ENCODE results near the gene MPND.

MPND gene

GRCh38 chr19:4372165-4373012 is 29.0 kb downstream of the MPND start:
- DNase-seq (ENCODE audit: low read depth): no peak

GRCh38 chr19:4373013-4373367 is 29.6 kb downstream of the MPND start:
- H3K4me3 ChIP-seq (ENCODE audit: low read depth, low read length): no peak overlapping the region
- no peak for DNase-seq (ENCODE audit: low read depth)
- no peak for TF ChIP-seq CTCF (conservative IDR thresholded peaks at IDR 0.05; ENCODE audit: low read depth, low read length)

More at GRCh38 chr19:4372165-4373012, 29.0 kb downstream of the MPND start:
- no peak overlapping the region for H3K4me3 ChIP-seq (ENCODE audit: low read depth, low read length)
- no peak for TF ChIP-seq CTCF (conservative IDR thresholded peaks at IDR 0.05; ENCODE audit: low read depth, low read length)

- TF ChIP-seq CTCF (conservative IDR thresholded peaks at IDR 0.05; ENCODE audit: low read depth, low read length): no peak
- no peak overlapping the region for H3K4me3 ChIP-seq (ENCODE audit: low read depth, low read length)
- DNase-seq (ENCODE audit: low read depth): no peak
These were observed 30.5 kb downstream of the MPND start for GRCh38 chr19:4373601-4374497.

GRCh38 chr19:4374498-4375163 is 31.3 kb downstream of the MPND start:
- no peak for TF ChIP-seq CTCF (conservative IDR thresholded peaks at IDR 0.05; ENCODE audit: low read depth, low read length)
- no peak overlapping the region for H3K4me3 ChIP-seq (ENCODE audit: low read depth, low read length)
- peak; percentile 64 for DNase-seq (ENCODE audit: low read depth)

- H3K4me3 ChIP-seq (ENCODE audit: low read depth, low read length): no peak overlapping the region
- peak; percentile 67 for DNase-seq (ENCODE audit: low read depth)
- TF ChIP-seq CTCF (conservative IDR thresholded peaks at IDR 0.05; ENCODE audit: low read depth, low read length): peak; percentile 60
These were observed 32.0 kb downstream of the MPND start for GRCh38 chr19:4375164-4376027.

GRCh38 chr19:4376028-4376670 is 32.8 kb downstream of the MPND start:
- no peak overlapping the region for H3K4me3 ChIP-seq (ENCODE audit: low read depth, low read length)
- no peak for TF ChIP-seq CTCF (conservative IDR thresholded peaks at IDR 0.05; ENCODE audit: low read depth, low read length)
- no peak for DNase-seq (ENCODE audit: low read depth)

Measured in choroid plexus epithelial cell (primary cell).